Hair follicular keratinocyte (primary cell): ENCODE results near the gene PLEKHO1. TPM values are rescaled to one million over a fixed set of nuclear protein-coding genes. Genes with fewer than 3 reads are reported as not detected.

ENCODE experiments used
- total RNA-seq: library from RNA; depleted of rRNA; stranded (reverse); fragments of >200 nt; gene quantifications from 2 replicates; pipeline ENCODE4 v1.2.3, GENCODE V29; 2015

PLEKHO1 gene
- total RNA-seq, result 5.6 and 5.8 TPM in 2 replicates

GRCh38 chr1:150149271-150150132 lies at the start of gene PLEKHO1:
Gene PLEKHO1 (plus strand): TSS chr1:150149916. CDS start chr1:150150258, 342 bp downstream.

Other genes starting within 250 kb of the PLEKHO1 start
- gene SV2A, start 232.1 kb upstream of the PLEKHO1 start, total RNA-seq, result 1.3 and 2.2 TPM in 2 replicates
- gene SF3B4, start 222.1 kb upstream of the PLEKHO1 start, total RNA-seq, result 9.8 and 10.9 TPM in 2 replicates
- 10.2 and 16.2 TPM in 2 replicates for gene MTMR11, start 213.0 kb upstream of the PLEKHO1 start, total RNA-seq
- gene OTUD7B, start 139.2 kb upstream of the PLEKHO1 start, total RNA-seq, result 6.4 and 7.5 TPM in 2 replicates
- gene VPS45, start 82.1 kb upstream of the PLEKHO1 start, total RNA-seq, result 22.9 and 24.1 TPM in 2 replicates
- gene ANP32E, start 86.2 kb downstream of the PLEKHO1 start, total RNA-seq, result 12.3 and 20.8 TPM in 2 replicates
- 0.08 and 0.39 TPM in 2 replicates for gene CA14, start 107.9 kb downstream of the PLEKHO1 start, total RNA-seq
- 131 and 138 TPM in 2 replicates for gene APH1A, start 119.1 kb downstream of the PLEKHO1 start, total RNA-seq
- 0.08 and 1.2 TPM in 2 replicates for gene C1orf54, start 122.9 kb downstream of the PLEKHO1 start, total RNA-seq
- gene CIART, start 132.6 kb downstream of the PLEKHO1 start, total RNA-seq, result 2.2 and 4.4 TPM in 2 replicates
- gene MRPS21, start 143.9 kb downstream of the PLEKHO1 start, total RNA-seq, result 50.7 and 53.0 TPM in 2 replicates
- 18.3 and 30.6 TPM in 2 replicates for gene PRPF3, start 171.6 kb downstream of the PLEKHO1 start, total RNA-seq
- gene RPRD2, start 214.2 kb downstream of the PLEKHO1 start, total RNA-seq, result 7.3 and 9.1 TPM in 2 replicates